Stomach (tissue), 4 donors: ENCODE measurements around the gene ATOX1.

Experiments
- CTCF ChIP-seq, 7 experiments: fragments of 450-650 bp in 4 of 7; fragments of 200-600 bp in 3 of 7; sonication (generic) in 3 of 7; IDR thresholded peaks; one replicate each; pipeline ENCODE4 v1.5.1; 2016 to 2019; ENCODE audit warnings: antibody characterized with exemption in 7 of 7, control low read depth in 2 of 7, mild to moderate bottlenecking in 1 of 7
- POLR2AphosphoS5 ChIP-seq, 3 donors: sonication (generic); formaldehyde crosslinking; IDR thresholded peaks; one replicate each; pipeline ENCODE4 v1.6.1; 2016; ENCODE audit warnings: antibody characterized with exemption in 3 of 3

DNA sequence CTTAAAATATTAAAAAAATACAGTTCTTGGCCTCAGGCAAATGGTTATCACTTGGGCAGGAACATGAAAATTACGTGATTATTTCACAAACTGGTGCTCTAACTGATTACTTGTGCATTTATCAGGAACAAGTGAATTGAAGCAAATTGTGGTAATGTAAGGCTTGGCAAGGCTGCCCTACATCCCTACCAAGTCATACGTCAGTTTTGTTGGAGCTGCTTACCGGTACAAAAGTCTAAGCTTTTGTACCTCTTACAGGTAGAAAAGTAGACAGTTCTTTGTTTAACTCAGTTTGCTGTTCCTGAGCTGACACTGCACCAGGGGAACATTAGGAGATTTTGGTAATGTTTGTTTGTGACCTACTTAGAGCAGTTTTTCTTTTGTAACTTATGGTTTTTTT, 15.5 kb upstream of the ATOX1 start:
- TF ChIP-seq CTCF (IDR thresholded peaks at IDR 0.05) (no peak), POLR2AphosphoS5 (IDR thresholded peaks at IDR 0.05) (no peak)
